Measurements from ENCODE around the gene CSAG2.
"Not testable (repeated sequence)": the region's sequence is repeated elsewhere in the genome, so short reads cannot be mapped to it uniquely, and the experiment has no call there.

DNA sequence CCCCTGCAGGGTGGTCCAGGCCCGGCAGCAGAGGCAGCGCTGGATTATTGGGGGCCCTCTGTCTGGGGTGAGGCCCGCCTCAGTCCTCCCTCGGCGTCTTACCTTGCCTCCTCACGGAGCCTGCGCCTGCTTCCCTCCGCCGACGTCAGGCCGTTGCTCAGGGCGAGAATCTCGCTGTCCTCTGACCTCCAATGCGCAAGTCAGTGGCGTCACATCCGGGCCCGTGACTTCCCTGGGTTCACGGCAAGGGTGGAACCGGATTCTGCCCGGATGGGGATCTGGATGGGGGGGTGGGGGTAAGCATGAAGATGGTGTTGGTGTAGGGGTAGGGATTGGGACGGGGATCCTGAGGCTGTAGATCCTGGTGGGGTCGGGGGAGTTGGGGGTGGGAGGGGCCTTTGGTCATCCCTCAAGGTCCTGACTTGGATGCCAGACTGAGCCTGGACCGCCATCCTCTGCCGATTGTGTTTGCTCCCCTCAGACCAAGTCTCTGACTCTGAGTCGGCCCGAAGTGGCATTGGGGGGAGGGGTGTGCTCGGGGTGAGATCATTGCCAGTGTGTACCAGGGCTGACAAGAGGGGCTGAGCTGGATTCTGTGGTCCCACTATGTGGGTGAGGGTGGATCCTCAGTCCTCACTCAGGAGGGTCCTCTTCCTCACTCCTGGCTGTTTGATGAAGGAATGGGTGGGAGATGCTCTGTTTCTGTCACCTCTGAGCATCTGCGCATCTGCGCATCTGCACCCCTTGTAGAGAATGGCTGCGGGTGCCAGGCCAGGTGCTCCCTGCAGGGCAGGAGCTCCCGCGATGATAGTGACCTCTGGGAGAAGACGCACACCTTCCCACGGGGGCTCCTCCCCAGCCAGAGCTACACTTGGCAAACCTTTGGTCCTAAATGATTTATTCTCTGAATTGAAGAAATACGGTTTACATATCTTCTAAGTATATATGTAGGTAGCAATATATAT is 44.9 kb upstream of the CSAG2 start, which contains the start of gene MAGEA2:
- not testable (repeated sequence) for TF ChIP-seq CTCF (conservative IDR thresholded peaks at IDR 0.05; ENCODE audit: low read depth in 2 of 2); POLR2AphosphoS5 (IDR thresholded peaks at IDR 0.05; ENCODE audit: low read depth); EZH2phosphoT487 (IDR thresholded peaks at IDR 0.05; ENCODE audit: unreplicated experiment); CREB1 (CRISPR knock-in tag; IDR thresholded peaks at IDR 0.05; ENCODE audit: low read depth); JUNB (IDR thresholded peaks at IDR 0.05; ENCODE audit: unreplicated experiment); EZH2 (IDR thresholded peaks at IDR 0.05; ENCODE audit: low read depth, unreplicated experiment); STAT1 (IDR thresholded peaks at IDR 0.05; ENCODE audit: unreplicated experiment); REST (IDR thresholded peaks at IDR 0.05; ENCODE audit: unreplicated experiment); ZNF331 (CRISPR knock-in tag; IDR thresholded peaks at IDR 0.05; ENCODE audit: low read depth); NANOG (IDR thresholded peaks at IDR 0.05; ENCODE audit: borderline replicate concordance)
- TF ChIP-seq, protein P1, sequence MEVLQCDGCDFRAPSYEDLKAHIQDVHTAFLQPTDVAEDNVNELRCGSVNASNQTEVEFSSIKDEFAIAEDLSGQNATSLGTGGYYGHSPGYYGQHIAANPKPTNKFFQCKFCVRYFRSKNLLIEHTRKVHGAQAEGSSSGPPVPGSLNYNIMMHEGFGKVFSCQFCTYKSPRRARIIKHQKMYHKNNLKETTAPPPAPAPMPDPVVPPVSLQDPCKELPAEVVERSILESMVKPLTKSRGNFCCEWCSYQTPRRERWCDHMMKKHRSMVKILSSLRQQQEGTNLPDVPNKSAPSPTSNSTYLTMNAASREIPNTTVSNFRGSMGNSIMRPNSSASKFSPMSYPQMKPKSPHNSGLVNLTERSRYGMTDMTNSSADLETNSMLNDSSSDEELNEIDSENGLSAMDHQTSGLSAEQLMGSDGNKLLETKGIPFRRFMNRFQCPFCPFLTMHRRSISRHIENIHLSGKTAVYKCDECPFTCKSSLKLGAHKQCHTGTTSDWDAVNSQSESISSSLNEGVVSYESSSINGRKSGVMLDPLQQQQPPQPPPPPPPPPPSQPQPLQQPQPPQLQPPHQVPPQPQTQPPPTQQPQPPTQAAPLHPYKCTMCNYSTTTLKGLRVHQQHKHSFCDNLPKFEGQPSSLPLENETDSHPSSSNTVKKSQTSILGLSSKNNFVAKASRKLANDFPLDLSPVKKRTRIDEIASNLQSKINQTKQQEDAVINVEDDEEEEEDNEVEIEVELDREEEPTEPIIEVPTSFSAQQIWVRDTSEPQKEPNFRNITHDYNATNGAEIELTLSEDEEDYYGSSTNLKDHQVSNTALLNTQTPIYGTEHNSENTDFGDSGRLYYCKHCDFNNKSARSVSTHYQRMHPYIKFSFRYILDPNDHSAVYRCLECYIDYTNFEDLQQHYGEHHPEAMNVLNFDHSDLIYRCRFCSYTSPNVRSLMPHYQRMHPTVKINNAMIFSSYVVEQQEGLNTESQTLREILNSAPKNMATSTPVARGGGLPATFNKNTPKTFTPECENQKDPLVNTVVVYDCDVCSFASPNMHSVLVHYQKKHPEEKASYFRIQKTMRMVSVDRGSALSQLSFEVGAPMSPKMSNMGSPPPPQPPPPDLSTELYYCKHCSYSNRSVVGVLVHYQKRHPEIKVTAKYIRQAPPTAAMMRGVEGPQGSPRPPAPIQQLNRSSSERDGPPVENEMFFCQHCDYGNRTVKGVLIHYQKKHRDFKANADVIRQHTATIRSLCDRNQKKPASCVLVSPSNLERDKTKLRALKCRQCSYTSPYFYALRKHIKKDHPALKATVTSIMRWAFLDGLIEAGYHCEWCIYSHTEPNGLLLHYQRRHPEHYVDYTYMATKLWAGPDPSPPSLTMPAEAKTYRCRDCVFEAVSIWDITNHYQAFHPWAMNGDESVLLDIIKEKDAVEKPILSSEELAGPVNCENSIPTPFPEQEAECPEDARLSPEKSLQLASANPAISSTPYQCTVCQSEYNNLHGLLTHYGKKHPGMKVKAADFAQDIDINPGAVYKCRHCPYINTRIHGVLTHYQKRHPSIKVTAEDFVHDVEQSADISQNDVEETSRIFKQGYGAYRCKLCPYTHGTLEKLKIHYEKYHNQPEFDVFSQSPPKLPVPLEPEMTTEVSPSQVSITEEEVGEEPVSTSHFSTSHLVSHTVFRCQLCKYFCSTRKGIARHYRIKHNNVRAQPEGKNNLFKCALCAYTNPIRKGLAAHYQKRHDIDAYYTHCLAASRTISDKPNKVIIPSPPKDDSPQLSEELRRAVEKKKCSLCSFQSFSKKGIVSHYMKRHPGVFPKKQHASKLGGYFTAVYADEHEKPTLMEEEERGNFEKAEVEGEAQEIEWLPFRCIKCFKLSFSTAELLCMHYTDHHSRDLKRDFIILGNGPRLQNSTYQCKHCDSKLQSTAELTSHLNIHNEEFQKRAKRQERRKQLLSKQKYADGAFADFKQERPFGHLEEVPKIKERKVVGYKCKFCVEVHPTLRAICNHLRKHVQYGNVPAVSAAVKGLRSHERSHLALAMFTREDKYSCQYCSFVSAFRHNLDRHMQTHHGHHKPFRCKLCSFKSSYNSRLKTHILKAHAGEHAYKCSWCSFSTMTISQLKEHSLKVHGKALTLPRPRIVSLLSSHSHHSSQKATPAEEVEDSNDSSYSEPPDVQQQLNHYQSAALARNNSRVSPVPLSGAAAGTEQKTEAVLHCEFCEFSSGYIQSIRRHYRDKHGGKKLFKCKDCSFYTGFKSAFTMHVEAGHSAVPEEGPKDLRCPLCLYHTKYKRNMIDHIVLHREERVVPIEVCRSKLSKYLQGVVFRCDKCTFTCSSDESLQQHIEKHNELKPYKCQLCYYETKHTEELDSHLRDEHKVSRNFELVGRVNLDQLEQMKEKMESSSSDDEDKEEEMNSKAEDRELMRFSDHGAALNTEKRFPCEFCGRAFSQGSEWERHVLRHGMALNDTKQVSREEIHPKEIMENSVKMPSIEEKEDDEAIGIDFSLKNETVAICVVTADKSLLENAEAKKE (CRISPR knock-in tag; IDR thresholded peaks at IDR 0.05): not testable (repeated sequence)
